Fibroblast of skin of back (primary cell): ENCODE results near the gene RNF224.
A peak's percentile ranks its signal among the peaks of the same experiment; 100 is the strongest.

ENCODE experiments used
- DNase-seq: peaks from one replicate; pipeline ENCODE4 v3.0.0-alpha.2; 2013

RNF224 gene

GRCh38 chr9:137254624-137255447 lies 27.5 kb downstream of the RNF224 start, which contains the start of gene NELFB:
NELFB (plus strand) TSS chr9:137255327.
- DNase-seq, result peak; percentile 86

DNA sequence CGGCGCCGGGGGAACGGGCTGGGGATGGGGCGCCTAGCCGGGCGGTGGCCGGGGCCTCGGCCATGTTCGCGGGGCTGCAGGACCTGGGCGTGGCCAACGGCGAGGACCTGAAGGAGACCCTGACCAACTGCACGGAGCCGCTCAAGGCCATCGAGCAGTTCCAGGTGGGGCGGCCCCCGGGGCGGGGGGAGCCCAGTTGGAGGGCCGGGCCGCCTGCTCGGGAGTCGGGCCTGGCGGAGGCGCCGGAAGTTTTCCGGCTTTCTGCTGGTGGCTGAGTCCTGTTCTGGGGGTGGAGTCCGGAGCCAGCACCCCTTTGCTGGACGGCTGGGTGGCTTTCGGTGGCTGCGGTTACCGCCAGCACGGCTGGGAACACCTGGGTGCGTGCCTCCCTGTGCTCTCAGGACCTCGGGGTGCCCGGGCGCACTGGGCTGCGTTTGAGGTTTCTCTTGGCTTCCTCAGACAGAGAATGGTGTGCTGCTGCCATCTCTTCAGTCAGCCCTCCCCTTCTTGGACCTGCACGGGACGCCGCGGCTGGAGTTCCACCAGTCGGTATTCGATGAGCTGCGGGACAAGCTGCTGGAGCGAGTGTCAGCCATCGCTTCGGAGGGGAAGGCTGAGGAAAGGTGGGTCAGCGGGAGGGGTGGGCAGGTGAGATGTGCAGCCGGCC lies 28.3 kb downstream of the RNF224 start:
- peak; percentile 44 for DNase-seq

DNA sequence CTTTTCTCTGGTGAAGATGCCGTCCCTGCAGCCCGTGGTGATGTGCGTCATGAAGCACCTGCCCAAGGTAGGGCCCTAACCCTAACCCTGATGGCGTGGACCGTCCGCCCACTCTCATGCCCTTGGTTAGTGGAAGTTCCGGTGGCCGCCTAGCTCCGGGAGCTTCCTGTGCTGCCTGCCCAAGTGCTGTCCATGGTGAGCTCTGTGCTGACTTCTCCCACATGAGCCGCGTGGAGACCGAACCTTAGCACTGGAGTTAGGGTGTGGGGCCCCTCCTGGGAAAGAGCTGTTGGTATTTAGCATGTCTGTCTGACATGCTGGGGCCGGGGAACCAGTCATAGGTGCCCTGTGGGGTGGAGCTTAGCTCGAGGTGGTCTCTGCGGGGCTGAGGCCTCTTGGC lies 29.1 kb downstream of the RNF224 start:
- DNase-seq, result no peak

GRCh38 chr9:137256856-137257255 lies 29.6 kb downstream of the RNF224 start:
- DNase-seq, result no peak

DNA sequence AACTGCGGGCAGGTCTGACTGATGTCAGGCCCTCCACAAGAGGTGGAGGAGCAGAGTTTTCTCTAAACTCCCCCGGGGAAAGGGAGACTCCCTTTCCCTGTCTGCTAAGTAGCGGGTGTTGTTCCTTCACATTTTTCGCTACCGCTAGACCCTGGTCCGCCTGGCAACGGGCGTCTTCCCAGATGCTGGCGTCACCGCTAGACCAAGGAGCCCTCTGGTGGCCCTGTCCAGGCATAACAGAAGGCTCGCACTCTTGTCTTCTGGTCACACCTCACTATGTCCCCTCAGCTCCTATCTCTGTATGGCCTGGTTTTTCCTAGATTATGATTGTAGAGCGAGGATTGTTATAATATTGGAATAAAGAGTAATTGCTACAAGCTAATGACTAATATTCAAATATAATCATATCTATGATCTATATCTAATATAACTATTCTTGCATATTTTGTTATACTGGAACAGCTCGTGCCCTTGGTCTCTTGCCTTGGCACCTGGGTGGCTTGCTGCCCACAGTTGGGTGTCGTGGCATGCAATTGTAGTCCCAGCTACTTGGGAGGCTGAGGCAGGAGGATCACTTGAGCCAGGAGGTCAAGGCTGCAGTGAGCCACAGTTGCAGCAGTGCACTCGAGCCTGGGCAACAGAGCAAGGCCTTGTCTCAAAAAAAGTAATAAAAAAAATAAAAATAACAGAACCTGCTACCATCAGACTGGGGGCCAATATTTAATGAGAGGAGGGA lies 35.0 kb downstream of the RNF224 start:
- peak; percentile 56 for DNase-seq

GRCh38 chr9:137262909-137263285 lies 35.6 kb downstream of the RNF224 start:
- no peak for DNase-seq

DNA sequence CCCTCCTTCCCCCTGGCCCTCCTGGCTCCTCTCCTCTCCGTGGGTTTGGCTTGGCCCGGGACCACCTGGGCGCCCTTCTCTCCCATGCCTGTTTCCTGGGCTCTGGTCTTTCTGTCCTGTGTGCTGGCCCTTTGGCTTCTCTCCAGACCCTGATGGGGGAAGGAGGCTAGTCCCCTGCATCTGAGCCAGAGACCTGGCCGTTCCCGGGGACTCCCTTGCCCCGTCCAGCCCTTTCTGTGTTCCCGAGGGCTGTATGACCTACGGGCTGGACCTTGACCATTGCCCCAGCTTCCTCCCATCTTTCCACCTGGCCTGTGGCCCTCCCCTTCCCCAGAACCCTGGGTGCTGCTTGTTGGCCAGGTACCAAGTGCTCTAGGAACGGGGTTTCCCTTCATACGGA lies 36.2 kb downstream of the RNF224 start:
- DNase-seq, result no peak

GRCh38 chr9:137264067-137264466 lies 36.8 kb downstream of the RNF224 start:
- no peak for DNase-seq

GRCh38 chr9:137265496-137266161 lies 38.3 kb downstream of the RNF224 start:
- DNase-seq, result no peak

GRCh38 chr9:137266162-137266527 lies 38.8 kb downstream of the RNF224 start:
- DNase-seq, result no peak

GRCh38 chr9:137266585-137267453 lies 39.5 kb downstream of the RNF224 start:
- DNase-seq, result no peak

- DNase-seq, result no peak
These were observed 40.6 kb downstream of the RNF224 start for GRCh38 chr9:137267933-137268355.

- DNase-seq, result no peak
These were observed 41.4 kb downstream of the RNF224 start for GRCh38 chr9:137268538-137269201.

- no peak for DNase-seq
These were observed 42.0 kb downstream of the RNF224 start for GRCh38 chr9:137269231-137269772.

GRCh38 chr9:137270929-137271695 lies 43.8 kb downstream of the RNF224 start:
- DNase-seq, result no peak

DNA sequence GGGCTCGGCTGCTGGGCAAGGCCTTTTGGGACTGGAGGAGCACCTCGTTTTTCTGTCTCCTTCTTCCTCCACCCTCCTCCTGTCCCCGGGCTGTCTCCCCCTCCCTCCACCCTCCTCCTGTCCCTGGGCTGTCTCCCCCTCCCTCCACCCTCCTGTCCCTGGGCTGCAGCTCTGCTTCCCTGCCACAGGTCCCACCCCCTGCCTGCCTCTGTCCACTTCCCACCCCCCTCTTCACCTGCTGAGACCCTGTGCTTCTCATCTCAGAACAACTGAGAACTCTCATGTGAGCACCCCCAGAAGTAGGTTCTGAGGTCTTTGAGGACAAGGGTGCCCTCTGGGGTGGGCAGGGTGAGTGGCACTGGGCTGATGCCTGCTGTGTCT lies 44.4 kb downstream of the RNF224 start:
- DNase-seq, result no peak

GRCh38 chr9:137272241-137273094 lies 45.2 kb downstream of the RNF224 start:
- no peak for DNase-seq

GRCh38 chr9:137273095-137273490 lies 45.8 kb downstream of the RNF224 start:
- DNase-seq, result no peak
